ENCODE results near the gene TIMP2.
"Not testable (repeated sequence)": the region's sequence is repeated elsewhere in the genome, so short reads cannot be mapped to it uniquely, and the experiment has no call there.

The TIMP2 gene

GRCh38 chr17:78910497-78911284 is 14.5 kb downstream of the TIMP2 start:
- Histone ChIP-seq H3K4me3 (ENCODE audit: low read depth, low read length) (no peak overlapping the region), H3K27me3 (ENCODE audit: control insufficient read depth, insufficient read depth, low read length) (no peaks in the 10 kb centered on the region), H3K4me1 (ENCODE audit: control insufficient read depth, insufficient read depth, low read length) (no peaks in the 10 kb centered on the region), H3K36me3 (ENCODE audit: control insufficient read depth, insufficient read depth, low read length) (no peaks in the 10 kb centered on the region), H3K9ac (ENCODE audit: low read depth, low read length) (no peak overlapping the region), H3K9me3 (ENCODE audit: control insufficient read depth, insufficient read depth, low read length) (no peaks in the 10 kb centered on the region)

GRCh38 chr17:78908426-78908825 is 16.8 kb downstream of the TIMP2 start:
- H3K4me3 ChIP-seq (ENCODE audit: low read depth, low read length), result no peak overlapping the region
- no peaks in the 10 kb centered on the region for H3K36me3 ChIP-seq (ENCODE audit: control insufficient read depth, insufficient read depth, low read length)
- H3K27me3 ChIP-seq (ENCODE audit: control insufficient read depth, insufficient read depth, low read length), result no peaks in the 10 kb centered on the region
- H3K4me1 ChIP-seq (ENCODE audit: control insufficient read depth, insufficient read depth, low read length), result no peaks in the 10 kb centered on the region
- H3K9me3 ChIP-seq (ENCODE audit: control insufficient read depth, insufficient read depth, low read length), result no peaks in the 10 kb centered on the region
- no peak overlapping the region for H3K9ac ChIP-seq (ENCODE audit: low read depth, low read length)

- H3K4me3 ChIP-seq (ENCODE audit: low read depth, low read length), result no peak overlapping the region
- H3K36me3 ChIP-seq (ENCODE audit: control insufficient read depth, insufficient read depth, low read length), result peaks cover 4% of the 10 kb centered on the region
- no peaks in the 10 kb centered on the region for H3K4me1 ChIP-seq (ENCODE audit: control insufficient read depth, insufficient read depth, low read length)
- no peaks in the 10 kb centered on the region for H3K27me3 ChIP-seq (ENCODE audit: control insufficient read depth, insufficient read depth, low read length)
- no peaks in the 10 kb centered on the region for H3K9me3 ChIP-seq (ENCODE audit: control insufficient read depth, insufficient read depth, low read length)
- no peak overlapping the region for H3K9ac ChIP-seq (ENCODE audit: low read depth, low read length)
These were observed 19.6 kb downstream of the TIMP2 start for GRCh38 chr17:78905541-78905940.

- Histone ChIP-seq H3K9ac (ENCODE audit: low read depth, low read length) (no peak overlapping the region), H3K9me3 (ENCODE audit: control insufficient read depth, insufficient read depth, low read length) (no peaks in the 10 kb centered on the region), H3K36me3 (ENCODE audit: control insufficient read depth, insufficient read depth, low read length) (peaks cover 4% of the 10 kb centered on the region), H3K27me3 (ENCODE audit: control insufficient read depth, insufficient read depth, low read length) (no peaks in the 10 kb centered on the region), H3K4me3 (ENCODE audit: low read depth, low read length) (no peak overlapping the region), H3K4me1 (ENCODE audit: control insufficient read depth, insufficient read depth, low read length) (peaks cover under 1% of the 10 kb centered on the region)
These were observed 20.1 kb downstream of the TIMP2 start for GRCh38 chr17:78905116-78905515.

- H3K4me3 ChIP-seq (ENCODE audit: low read depth, low read length), result no peak overlapping the region
- H3K9me3 ChIP-seq (ENCODE audit: control insufficient read depth, insufficient read depth, low read length), result no peaks in the 10 kb centered on the region
- H3K9ac ChIP-seq (ENCODE audit: low read depth, low read length), result no peak overlapping the region
- H3K36me3 ChIP-seq (ENCODE audit: control insufficient read depth, insufficient read depth, low read length), result peaks cover 4% of the 10 kb centered on the region
- H3K27me3 ChIP-seq (ENCODE audit: control insufficient read depth, insufficient read depth, low read length), result no peaks in the 10 kb centered on the region
- H3K4me1 ChIP-seq (ENCODE audit: control insufficient read depth, insufficient read depth, low read length), result peaks cover 8% of the 10 kb centered on the region
These were observed 20.8 kb downstream of the TIMP2 start for GRCh38 chr17:78904371-78904770.

- Histone ChIP-seq H3K9me3 (ENCODE audit: control insufficient read depth, insufficient read depth, low read length) (no peaks in the 10 kb centered on the region), H3K36me3 (ENCODE audit: control insufficient read depth, insufficient read depth, low read length) (peaks cover 4% of the 10 kb centered on the region), H3K4me3 (ENCODE audit: low read depth, low read length) (no peak within 1 kb of the TSS), H3K4me1 (ENCODE audit: control insufficient read depth, insufficient read depth, low read length) (peaks cover 11% of the 10 kb centered on the region), H3K9ac (ENCODE audit: low read depth, low read length) (no peak within 1 kb of the TSS), H3K27me3 (ENCODE audit: control insufficient read depth, insufficient read depth, low read length) (no peaks in the 10 kb centered on the region)
These were observed 21.9 kb downstream of the TIMP2 start, which contains the start of gene CEP295NL for GRCh38 chr17:78903101-78903779. Gene CEP295NL (minus strand): TSS chr17:78903201. CDS start chr17:78901828, 1,373 bp downstream.

GRCh38 chr17:78902231-78902630 is 23.0 kb downstream of the TIMP2 start:
- not testable (repeated sequence) for H3K4me3 ChIP-seq (ENCODE audit: low read depth, low read length); H3K36me3 ChIP-seq (ENCODE audit: control insufficient read depth, insufficient read depth, low read length); H3K9ac ChIP-seq (ENCODE audit: low read depth, low read length); H3K9me3 ChIP-seq (ENCODE audit: control insufficient read depth, insufficient read depth, low read length); H3K27me3 ChIP-seq (ENCODE audit: control insufficient read depth, insufficient read depth, low read length)
- peaks cover 11% of the 10 kb centered on the region for H3K4me1 ChIP-seq (ENCODE audit: control insufficient read depth, insufficient read depth, low read length)

- Histone ChIP-seq H3K36me3 (ENCODE audit: control insufficient read depth, insufficient read depth, low read length) (peaks cover 4% of the 10 kb centered on the region), H3K9me3 (ENCODE audit: control insufficient read depth, insufficient read depth, low read length) (no peaks in the 10 kb centered on the region)
These were observed 23.4 kb downstream of the TIMP2 start for GRCh38 chr17:78901806-78902205.

GRCh38 chr17:78900816-78901215 is 24.4 kb downstream of the TIMP2 start:
- H3K27me3 ChIP-seq (ENCODE audit: control insufficient read depth, insufficient read depth, low read length), result no peaks in the 10 kb centered on the region
- H3K36me3 ChIP-seq (ENCODE audit: control insufficient read depth, insufficient read depth, low read length), result peaks cover 4% of the 10 kb centered on the region
- H3K4me3 ChIP-seq (ENCODE audit: low read depth, low read length), result no peak overlapping the region
- no peak overlapping the region for H3K9ac ChIP-seq (ENCODE audit: low read depth, low read length)
- H3K9me3 ChIP-seq (ENCODE audit: control insufficient read depth, insufficient read depth, low read length), result no peaks in the 10 kb centered on the region
- H3K4me1 ChIP-seq (ENCODE audit: control insufficient read depth, insufficient read depth, low read length), result peaks cover 11% of the 10 kb centered on the region

More at GRCh38 chr17:78901806-78902205, 23.4 kb downstream of the TIMP2 start:
- Histone ChIP-seq H3K4me3 (ENCODE audit: low read depth, low read length) (no peak overlapping the region), H3K27me3 (ENCODE audit: control insufficient read depth, insufficient read depth, low read length) (no peaks in the 10 kb centered on the region), H3K9ac (ENCODE audit: low read depth, low read length) (no peak overlapping the region), H3K4me1 (ENCODE audit: control insufficient read depth, insufficient read depth, low read length) (peaks cover 11% of the 10 kb centered on the region)

GRCh38 chr17:78899361-78900260 is 25.6 kb downstream of the TIMP2 start:
- H3K36me3 ChIP-seq (ENCODE audit: control insufficient read depth, insufficient read depth, low read length), result peaks cover 4% of the 10 kb centered on the region
- no peaks in the 10 kb centered on the region for H3K9me3 ChIP-seq (ENCODE audit: control insufficient read depth, insufficient read depth, low read length)
- H3K27me3 ChIP-seq (ENCODE audit: control insufficient read depth, insufficient read depth, low read length), result no peaks in the 10 kb centered on the region
- H3K4me1 ChIP-seq (ENCODE audit: control insufficient read depth, insufficient read depth, low read length), result peaks cover 11% of the 10 kb centered on the region
- H3K9ac ChIP-seq (ENCODE audit: low read depth, low read length), result no peak overlapping the region
- H3K4me3 ChIP-seq (ENCODE audit: low read depth, low read length), result no peak overlapping the region

- Histone ChIP-seq H3K4me1 (ENCODE audit: control insufficient read depth, insufficient read depth, low read length) (peaks cover 11% of the 10 kb centered on the region), H3K9ac (ENCODE audit: low read depth, low read length) (no peak overlapping the region), H3K36me3 (ENCODE audit: control insufficient read depth, insufficient read depth, low read length) (peaks cover 4% of the 10 kb centered on the region)
These were observed 26.2 kb downstream of the TIMP2 start for GRCh38 chr17:78898947-78899346.

More at GRCh38 chr17:78898947-78899346, 26.2 kb downstream of the TIMP2 start:
- Histone ChIP-seq H3K4me3 (ENCODE audit: low read depth, low read length) (no peak overlapping the region), H3K27me3 (ENCODE audit: control insufficient read depth, insufficient read depth, low read length) (no peaks in the 10 kb centered on the region), H3K9me3 (ENCODE audit: control insufficient read depth, insufficient read depth, low read length) (no peaks in the 10 kb centered on the region)

Data from iPS-15b (cell line).